HFF-Myc (cell line): ENCODE measurements around the gene IFT122.

Source experiments
- DNase-seq: peaks from one replicate; pipeline ENCODE4 v3.0.0-alpha.2; 2011; ENCODE audit warnings: low read depth; ENCODE audit errors: extremely low read depth
- H3K4me3 ChIP-seq: replicated peaks from 2 replicates; pipeline ENCODE4 v1.5.1; 2011; ENCODE audit warnings: low read depth, mild to moderate bottlenecking, control low read depth, low read length
- CTCF ChIP-seq: IDR thresholded peaks from 2 replicates; pipeline ENCODE4 v1.5.1; 2012; ENCODE audit warnings: mild to moderate bottlenecking, low read depth, low read length, control low read depth; ENCODE audit errors: missing control alignments

IFT122 gene

GRCh38 chr3:129432036-129432435 lies 8.0 kb upstream of the IFT122 start:
- H3K4me3 ChIP-seq, result no peak overlapping the region
- TF ChIP-seq CTCF, result no peak
- DNase-seq, result no peak

- no peak for TF ChIP-seq CTCF
- H3K4me3 ChIP-seq, result no peak overlapping the region
- no peak for DNase-seq
These were observed 7.4 kb upstream of the IFT122 start for GRCh38 chr3:129432671-129433070.

- H3K4me3 ChIP-seq, result no peak overlapping the region
- no peak for TF ChIP-seq CTCF
- no peak for DNase-seq
These were observed 6.5 kb upstream of the IFT122 start for GRCh38 chr3:129433565-129433964.

GRCh38 chr3:129434140-129434539 lies 5.9 kb upstream of the IFT122 start:
- H3K4me3 ChIP-seq, result no peak overlapping the region
- no peak for TF ChIP-seq CTCF
- no peak for DNase-seq

GRCh38 chr3:129435367-129435766 lies 4.7 kb upstream of the IFT122 start:
- no peak for TF ChIP-seq CTCF
- H3K4me3 ChIP-seq, result no peak overlapping the region
- DNase-seq, result no peak

GRCh38 chr3:129439226-129439816 lies 703 bp upstream of the IFT122 start:
- DNase-seq, result no peak
- peak overlapping the region; percentile 90 for H3K4me3 ChIP-seq
- no peak for TF ChIP-seq CTCF

- no peak for DNase-seq
- TF ChIP-seq CTCF, result no peak
- H3K4me3 ChIP-seq, result peak overlapping the region; percentile 90
These were observed 680 bp downstream of the IFT122 start for GRCh38 chr3:129440618-129441190.
